Natural killer cell (primary cell): ENCODE data around the gene TGFBI. TPM values are rescaled to one million over a fixed set of nuclear protein-coding genes. Genes with fewer than 3 reads are reported as not detected.

Source experiments
- ATAC-seq, 3 donors: fragments of 150-1000 bp in 2 of 3; fragments of 200-7000 bp in 1 of 3; cut with Tn5 transposase; 1 replicate in 1 of 3; 2 replicates in 2 of 3; pipeline ENCODE4 v1.10.0; 2021; ENCODE audit warnings: mild to moderate bottlenecking in 2 of 3, moderate library complexity in 2 of 3
- DNase-seq, 2 donors: peaks; one replicate each; pipeline versions ENCODE4 v3.0.0 to v3.0.0-alpha.2; 2013 to 2021; ENCODE audit warnings: mixed read lengths in 1 of 2
- H3K27ac ChIP-seq: one replicate; pipeline ENCODE4 v1.5.1; 2013; ENCODE audit warnings: mild to moderate bottlenecking, low read length
- H3K27me3 ChIP-seq: one replicate; pipeline ENCODE4 v1.6.1; 2013; ENCODE audit warnings: low read length; ENCODE audit not compliant: control insufficient read depth, insufficient read depth
- H3K36me3 ChIP-seq: one replicate; pipeline ENCODE4 v1.6.1; 2013; ENCODE audit warnings: low read length; ENCODE audit not compliant: control insufficient read depth, insufficient read depth
- H3K4me1 ChIP-seq: one replicate; pipeline ENCODE4 v1.6.1; 2013; ENCODE audit warnings: low read length; ENCODE audit not compliant: control insufficient read depth, insufficient read depth
- H3K4me3 ChIP-seq: one replicate; pipeline ENCODE4 v1.5.1; 2013; ENCODE audit warnings: low read length
- H3K9me3 ChIP-seq: one replicate; pipeline ENCODE4 v1.6.1; 2013; ENCODE audit warnings: low read length; ENCODE audit not compliant: control insufficient read depth, insufficient read depth
- H3K27ac Mint-ChIP-seq, 2 donors: one replicate each; pipeline ENCODE4 v1.8.0; 2022; ENCODE audit warnings: mild to moderate bottlenecking in 2 of 2, mixed read lengths in 2 of 2, moderate library complexity in 1 of 2
- H3K27me3 Mint-ChIP-seq, 2 donors: one replicate each; pipeline ENCODE4 v1.8.0; 2022; ENCODE audit warnings: low read depth in 2 of 2, mixed read lengths in 2 of 2
- H3K36me3 Mint-ChIP-seq: one replicate; pipeline ENCODE4 v1.8.0; 2022; ENCODE audit warnings: mixed read lengths
- H3K4me1 Mint-ChIP-seq, 2 donors: one replicate each; pipeline ENCODE4 v1.8.0; 2022; ENCODE audit warnings: mixed read lengths in 2 of 2
- H3K4me3 Mint-ChIP-seq: one replicate; pipeline ENCODE4 v1.8.0; 2022; ENCODE audit warnings: mild to moderate bottlenecking, moderate library complexity, mixed read lengths
- H3K9me3 Mint-ChIP-seq, 2 donors: one replicate each; pipeline ENCODE4 v1.8.0; 2022; ENCODE audit warnings: mixed read lengths in 2 of 2
- WGBS: methylation state at CpG from one replicate; pipeline ENCODE4 v1.1.7; 2013; ENCODE audit warnings: missing lambda C conversion rate; ENCODE audit not compliant: insufficient coverage; 5-methylcytosine and 5-hydroxymethylcytosine counted together
- intact Hi-C: fragments of 100-400 bp; cut with micrococcal nuclease; formaldehyde crosslinking; loops from one replicate; pipeline ENCODE4 v1.14.2; 2022
- total RNA-seq, 4 donors: library from RNA; stranded (reverse); fragments of 120-200 nt in 1 of 4; gene quantifications; one replicate each; pipeline versions ENCODE4 v1.2.3 to v1.2.4, GENCODE V29; 2013 to 2022
- TF ChIP-seq, protein P1 (sequence below): fragments of 200-600 bp; IDR thresholded peaks from one replicate; pipeline ENCODE4 v1.8.0; 2022; ENCODE audit warnings: antibody characterized with exemption

TGFBI gene
- total RNA-seq, 3 donors from 2014 or later (not counting 1 experiment from before 2014, with no cell fraction given), result 6.7 to 19.6 (median 18.5) TPM

DNA sequence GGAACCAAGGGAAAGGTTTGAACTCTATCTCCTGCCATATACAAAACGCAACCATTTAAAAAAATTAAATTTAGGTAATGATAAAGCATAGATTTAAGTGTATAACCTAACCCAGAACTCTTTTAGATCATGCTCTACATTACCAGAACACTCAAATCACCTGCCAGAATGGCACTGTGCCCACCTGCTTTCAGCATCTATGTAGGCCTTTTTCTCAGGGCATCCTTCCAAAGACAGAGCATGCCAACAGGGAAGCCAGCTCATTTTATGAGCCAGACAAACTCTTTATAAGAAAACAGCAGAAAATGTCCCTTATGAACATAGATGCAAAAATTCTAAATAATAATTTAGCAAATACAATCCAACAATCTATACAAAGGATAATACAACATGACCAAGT lies 55.9 kb downstream of the TGFBI start:
- no peaks in the 10 kb centered on the region for H3K9me3 Mint-ChIP-seq
- intact Hi-C loops, result loop anchor here (10.0 kb wide), 1 partner anchor 110 kb away; no protein-coding TSS in a partner anchor
- Histone ChIP-seq H3K36me3 (no peaks in the 10 kb centered on the region), H3K4me1 (peaks cover 11% of the 10 kb centered on the region), H3K27me3 (peaks cover 3% of the 10 kb centered on the region), H3K27ac (no peak overlapping the region), H3K9me3 (no peaks in the 10 kb centered on the region), H3K4me3 (no peak overlapping the region)
- TF ChIP-seq, protein P1, sequence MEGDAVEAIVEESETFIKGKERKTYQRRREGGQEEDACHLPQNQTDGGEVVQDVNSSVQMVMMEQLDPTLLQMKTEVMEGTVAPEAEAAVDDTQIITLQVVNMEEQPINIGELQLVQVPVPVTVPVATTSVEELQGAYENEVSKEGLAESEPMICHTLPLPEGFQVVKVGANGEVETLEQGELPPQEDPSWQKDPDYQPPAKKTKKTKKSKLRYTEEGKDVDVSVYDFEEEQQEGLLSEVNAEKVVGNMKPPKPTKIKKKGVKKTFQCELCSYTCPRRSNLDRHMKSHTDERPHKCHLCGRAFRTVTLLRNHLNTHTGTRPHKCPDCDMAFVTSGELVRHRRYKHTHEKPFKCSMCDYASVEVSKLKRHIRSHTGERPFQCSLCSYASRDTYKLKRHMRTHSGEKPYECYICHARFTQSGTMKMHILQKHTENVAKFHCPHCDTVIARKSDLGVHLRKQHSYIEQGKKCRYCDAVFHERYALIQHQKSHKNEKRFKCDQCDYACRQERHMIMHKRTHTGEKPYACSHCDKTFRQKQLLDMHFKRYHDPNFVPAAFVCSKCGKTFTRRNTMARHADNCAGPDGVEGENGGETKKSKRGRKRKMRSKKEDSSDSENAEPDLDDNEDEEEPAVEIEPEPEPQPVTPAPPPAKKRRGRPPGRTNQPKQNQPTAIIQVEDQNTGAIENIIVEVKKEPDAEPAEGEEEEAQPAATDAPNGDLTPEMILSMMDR, result no peak
- peaks cover 0 to 10% of the 10 kb centered on the region in 2 donors for H3K4me1 Mint-ChIP-seq
- DNase-seq (no peak), ATAC-seq (no peak)
- no peak overlapping the region for H3K4me3 Mint-ChIP-seq
- no peak overlapping the region for H3K27ac Mint-ChIP-seq
- peaks cover 6 to 11% of the 10 kb centered on the region in 2 donors for H3K27me3 Mint-ChIP-seq
- WGBS, result no CpG with 5 or more reads among the region's 1 CpG
- H3K36me3 Mint-ChIP-seq, result no peaks in the 10 kb centered on the region

DNA sequence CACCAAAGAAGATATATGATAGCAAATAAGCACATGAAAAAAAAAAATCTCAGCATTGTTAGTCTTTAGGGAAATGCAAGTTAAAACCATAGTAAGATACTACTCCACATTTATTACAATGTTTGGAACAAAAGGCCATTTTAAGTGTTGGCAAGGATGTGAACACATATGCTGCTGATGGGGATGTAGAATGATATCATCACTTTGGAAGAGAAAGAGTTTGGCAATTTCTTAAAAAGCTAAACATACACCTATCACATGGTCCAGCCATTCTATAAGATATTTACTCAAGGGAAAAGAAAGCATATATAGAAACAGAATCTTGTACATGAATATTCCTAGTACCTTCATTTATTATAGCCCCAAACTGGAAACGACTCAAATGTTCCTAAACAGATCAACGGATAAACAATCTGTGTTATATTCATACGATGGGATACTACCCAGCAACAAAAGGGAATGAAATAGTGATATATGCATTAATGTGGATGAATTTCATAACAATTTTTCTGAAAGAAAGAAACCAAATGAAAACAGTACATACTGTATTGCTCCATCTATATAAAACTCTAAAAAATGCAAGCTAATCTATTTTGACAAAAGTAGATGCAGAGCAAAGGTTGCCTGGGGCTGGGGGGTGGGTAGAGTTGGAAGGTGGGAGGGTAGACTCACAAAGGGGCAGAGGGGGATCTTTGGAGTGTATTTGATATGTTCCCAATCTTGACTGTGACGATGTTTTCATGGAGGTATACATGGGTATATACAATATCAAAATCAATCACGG lies 58.2 kb downstream of the TGFBI start:
- Mint-ChIP-seq H3K27me3 (peaks cover 4 to 11% of the 10 kb centered on the region in 2 donors), H3K27ac (no peak overlapping the region), H3K36me3 (no peaks in the 10 kb centered on the region), H3K9me3 (no peaks in the 10 kb centered on the region), H3K4me3 (no peak overlapping the region), H3K4me1 (no peaks in the 10 kb centered on the region)
- DNase-seq, result no peak
- Histone ChIP-seq H3K9me3 (no peaks in the 10 kb centered on the region), H3K27ac (no peak overlapping the region), H3K27me3 (no peaks in the 10 kb centered on the region), H3K4me3 (no peak overlapping the region), H3K4me1 (no peaks in the 10 kb centered on the region), H3K36me3 (no peaks in the 10 kb centered on the region)
- ATAC-seq, result no peak
- intact Hi-C loops, result loop anchor here (10.0 kb wide), 1 partner anchor 112 kb away; no protein-coding TSS in a partner anchor
- 86% methylated on average over 1 of the region's 5 CpGs for WGBS
- TF ChIP-seq, protein P1, result no peak

DNA sequence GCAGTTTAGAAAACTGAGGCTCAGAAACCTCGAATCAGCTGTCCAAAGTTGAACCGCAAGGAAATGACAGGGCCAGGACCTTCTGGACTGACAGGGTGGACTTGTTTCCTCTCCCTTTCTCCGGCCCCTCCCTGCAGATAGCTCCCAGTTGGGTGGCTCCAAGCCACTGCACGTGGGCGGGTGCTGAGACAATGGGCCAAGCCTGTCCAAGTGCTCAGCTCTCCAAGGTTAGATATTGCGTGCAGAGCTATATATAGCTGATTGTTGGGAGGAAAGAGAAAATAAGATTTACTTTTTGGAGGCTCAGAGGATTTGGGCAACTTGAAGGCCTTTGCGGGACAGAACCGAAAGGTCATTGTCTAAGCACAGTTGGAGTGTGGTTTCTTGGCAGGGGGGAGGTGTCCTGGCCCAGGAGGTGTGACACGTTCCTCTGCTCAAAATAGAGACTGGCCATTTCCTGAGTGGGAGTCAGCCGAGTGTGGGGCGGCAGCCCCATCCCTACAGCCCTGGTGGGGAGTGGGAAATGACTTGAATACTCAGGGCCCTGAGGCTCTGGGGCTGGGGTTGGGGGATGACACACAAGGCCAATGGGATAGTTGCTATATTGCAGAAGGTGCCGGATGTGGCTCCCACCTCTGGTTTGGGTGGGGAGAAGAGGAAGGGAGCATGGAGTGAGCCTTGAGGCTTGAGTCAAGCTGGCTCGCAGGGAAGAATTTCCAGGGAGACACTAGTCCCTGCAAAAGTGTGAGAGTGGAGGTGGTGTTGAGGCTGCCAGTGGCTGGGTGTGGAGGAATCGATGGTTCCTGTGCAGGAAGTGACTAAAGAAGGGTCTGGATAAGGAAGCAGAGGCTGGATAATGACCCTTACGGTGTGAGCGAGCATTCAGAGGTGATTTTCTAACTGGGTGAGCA lies 59.4 kb downstream of the TGFBI start:
- ATAC-seq, result no peak
- intact Hi-C loops, result loop anchor here (10.0 kb wide), 1 partner anchor 113 kb away; no protein-coding TSS in a partner anchor
- Mint-ChIP-seq H3K4me1 (no peaks in the 10 kb centered on the region), H3K36me3 (no peaks in the 10 kb centered on the region), H3K9me3 (no peaks in the 10 kb centered on the region), H3K27ac (no peak overlapping the region), H3K4me3 (no peak overlapping the region), H3K27me3 (peaks cover 4 to 11% of the 10 kb centered on the region in 2 donors)
- 87% methylated on average over 16 of the region's 16 CpGs for WGBS
- H3K36me3 ChIP-seq, result no peaks in the 10 kb centered on the region
- H3K4me3 ChIP-seq, result no peak overlapping the region
- H3K4me1 ChIP-seq, result no peaks in the 10 kb centered on the region
- no peak overlapping the region for H3K27ac ChIP-seq
- no peaks in the 10 kb centered on the region for H3K9me3 ChIP-seq
- TF ChIP-seq, protein P1, result no peak
- DNase-seq, result no peak
- H3K27me3 ChIP-seq, result no peaks in the 10 kb centered on the region
